ENCODE results near the gene COLGALT1.

- TF ChIP-seq ELF1 (IDR thresholded peaks at IDR 0.05; ENCODE audit: borderline replicate concordance, low read depth) (no peak), EZH2phosphoT487 (IDR thresholded peaks at IDR 0.05; ENCODE audit: borderline replicate concordance) (no peak), POLR2A (IDR thresholded peaks at IDR 0.05; ENCODE audit: borderline replicate concordance, extremely low read depth, insufficient read depth, insufficient read length) (no peak), MAX (IDR thresholded peaks at IDR 0.05) (no peak), ZBTB33 (IDR thresholded peaks at IDR 0.05; ENCODE audit: extremely low read depth, insufficient replicate concordance, low read length) (no peak), RAD21 (IDR thresholded peaks at IDR 0.05; ENCODE audit: low read depth) (no peak)
These were observed 18.5 kb upstream of the COLGALT1 start for GRCh38 chr19:17536955-17537354.

All from HCT116 (cell line).